Measurements from ENCODE around the gene JMJD4. TPM values are rescaled to one million over a fixed set of nuclear protein-coding genes. Genes with fewer than 3 reads are reported as not detected.

The JMJD4 gene
- total RNA-seq, 1 experiment from 2014 or later, result 23.4 TPM

GRCh38 chr1:227734546-227734855 lies 601 bp downstream of the JMJD4 start:
- peak overlapping the region; percentile 61 for H3K27ac ChIP-seq
- H3K9me3 ChIP-seq (replicated peaks), result no peaks in the 10 kb centered on the region
- peak overlapping the region; percentile 90 for H3K4me3 ChIP-seq
- peak in 1 of 2 experiments; percentile 28 for DNase-seq
- no peaks in the 10 kb centered on the region for H3K27me3 ChIP-seq
- H3K36me3 ChIP-seq, result peaks cover 17% of the 10 kb centered on the region; the same call in 1 of the 2 replicates
- H3K4me1 ChIP-seq, result no peaks in the 10 kb centered on the region

- Histone ChIP-seq H3K4me3 (peak overlapping the region; percentile 90), H3K27me3 (no peaks in the 10 kb centered on the region), H3K27ac (no peak overlapping the region), H3K9me3 (replicated peaks) (no peaks in the 10 kb centered on the region), H3K4me1 (no peaks in the 10 kb centered on the region), H3K36me3 (peaks cover 17% of the 10 kb centered on the region; the same call in 1 of the 2 replicates)
- DNase-seq, result no peak
Measured at GRCh38 chr1:227733751-227734545, 1.2 kb downstream of the JMJD4 start.

GRCh38 chr1:227733309-227733705 lies 1.8 kb downstream of the JMJD4 start:
- Histone ChIP-seq H3K9me3 (replicated peaks) (no peaks in the 10 kb centered on the region), H3K4me1 (no peaks in the 10 kb centered on the region), H3K27ac (no peak overlapping the region), H3K36me3 (peaks cover 13% of the 10 kb centered on the region; the same call in 1 of the 2 replicates), H3K4me3 (no peak overlapping the region), H3K27me3 (no peaks in the 10 kb centered on the region)
- DNase-seq, result no peak

- no peaks in the 10 kb centered on the region for H3K4me1 ChIP-seq
Measured at GRCh38 chr1:227732586-227733308, 2.4 kb downstream of the JMJD4 start.

GRCh38 chr1:227731696-227732585 lies 3.2 kb downstream of the JMJD4 start:
- no peaks in the 10 kb centered on the region for H3K27me3 ChIP-seq
- peaks cover under 1% of the 10 kb centered on the region; the same call in 1 of the 2 replicates for H3K9me3 ChIP-seq (replicated peaks)
- no peak overlapping the region for H3K4me3 ChIP-seq
- H3K4me1 ChIP-seq, result no peaks in the 10 kb centered on the region
- H3K36me3 ChIP-seq, result peaks cover 12% of the 10 kb centered on the region; the same call in 1 of the 2 replicates
- no peak for DNase-seq
- H3K27ac ChIP-seq, result no peak overlapping the region

More at GRCh38 chr1:227732586-227733308, 2.4 kb downstream of the JMJD4 start:
- DNase-seq, result no peak
- H3K27ac ChIP-seq, result no peak overlapping the region
- H3K4me3 ChIP-seq, result no peak overlapping the region
- H3K27me3 ChIP-seq, result no peaks in the 10 kb centered on the region
- peaks cover 12% of the 10 kb centered on the region; the same call in 1 of the 2 replicates for H3K36me3 ChIP-seq
- H3K9me3 ChIP-seq (replicated peaks), result no peaks in the 10 kb centered on the region

- no peaks in the 10 kb centered on the region for H3K27me3 ChIP-seq
- no peaks in the 10 kb centered on the region for H3K4me1 ChIP-seq
- H3K4me3 ChIP-seq, result no peak overlapping the region
- H3K36me3 ChIP-seq, result peaks cover 12% of the 10 kb centered on the region; the same call in 1 of the 2 replicates
- H3K27ac ChIP-seq, result no peak overlapping the region
- H3K9me3 ChIP-seq (replicated peaks), result peaks cover 3% of the 10 kb centered on the region; the same call in 1 of the 2 replicates
- DNase-seq, result no peak
Measured at GRCh38 chr1:227731241-227731677, 3.8 kb downstream of the JMJD4 start.

- H3K27ac ChIP-seq, result no peak overlapping the region
- H3K4me1 ChIP-seq, result no peaks in the 10 kb centered on the region
- H3K27me3 ChIP-seq, result no peaks in the 10 kb centered on the region
- peaks cover 3% of the 10 kb centered on the region; the same call in 1 of the 2 replicates for H3K9me3 ChIP-seq (replicated peaks)
- H3K4me3 ChIP-seq, result no peak overlapping the region
- DNase-seq, result no peak
- H3K36me3 ChIP-seq, result peaks cover 12% of the 10 kb centered on the region; the same call in 1 of the 2 replicates
Measured at GRCh38 chr1:227730630-227731151, 4.4 kb downstream of the JMJD4 start.

GRCh38 chr1:227729881-227730629 lies 5.0 kb downstream of the JMJD4 start:
- Histone ChIP-seq H3K4me1 (no peaks in the 10 kb centered on the region), H3K27me3 (no peaks in the 10 kb centered on the region), H3K36me3 (peaks cover 12% of the 10 kb centered on the region; the same call in 1 of the 2 replicates), H3K4me3 (no peak overlapping the region), H3K27ac (no peak overlapping the region), H3K9me3 (replicated peaks) (peaks cover 3% of the 10 kb centered on the region; the same call in 1 of the 2 replicates)
- peak; percentile 44 to 70 for DNase-seq

GRCh38 chr1:227729144-227729880 lies 5.8 kb downstream of the JMJD4 start:
- H3K9me3 ChIP-seq (replicated peaks), result peaks cover 3% of the 10 kb centered on the region; the same call in 1 of the 2 replicates
- H3K36me3 ChIP-seq, result peaks cover 12% of the 10 kb centered on the region; the same call in 1 of the 2 replicates
- no peaks in the 10 kb centered on the region for H3K27me3 ChIP-seq
- DNase-seq, result peak in 1 of 2 experiments; percentile 34
- H3K4me1 ChIP-seq, result no peaks in the 10 kb centered on the region
- peak overlapping the region; percentile 58 for H3K4me3 ChIP-seq
- H3K27ac ChIP-seq, result no peak overlapping the region

GRCh38 chr1:227728892-227729143 lies 6.3 kb downstream of the JMJD4 start:
- Histone ChIP-seq H3K27ac (no peak overlapping the region), H3K4me1 (no peaks in the 10 kb centered on the region), H3K36me3 (peaks cover 12% of the 10 kb centered on the region; the same call in 1 of the 2 replicates), H3K27me3 (no peaks in the 10 kb centered on the region), H3K9me3 (replicated peaks) (peaks cover 3% of the 10 kb centered on the region; the same call in 1 of the 2 replicates), H3K4me3 (peak overlapping the region; percentile 58)
- peak in 1 of 2 experiments; percentile 41 for DNase-seq

- H3K9me3 ChIP-seq (replicated peaks), result peaks cover 3% of the 10 kb centered on the region; the same call in 1 of the 2 replicates
- H3K4me1 ChIP-seq, result no peaks in the 10 kb centered on the region
- H3K27me3 ChIP-seq, result no peaks in the 10 kb centered on the region
- peak overlapping the region; percentile 58 for H3K4me3 ChIP-seq
- H3K36me3 ChIP-seq, result peaks cover 10% of the 10 kb centered on the region; the same call in 1 of the 2 replicates
- DNase-seq, result peak; percentile 80
- no peak overlapping the region for H3K27ac ChIP-seq
Measured at GRCh38 chr1:227728059-227728891, 6.8 kb downstream of the JMJD4 start.

GRCh38 chr1:227726924-227727599 lies 8.0 kb downstream of the JMJD4 start:
- Histone ChIP-seq H3K9me3 (replicated peaks) (peaks cover 8% of the 10 kb centered on the region), H3K36me3 (peaks cover under 1% of the 10 kb centered on the region; the same call in 1 of the 2 replicates), H3K27me3 (no peaks in the 10 kb centered on the region), H3K4me3 (no peak overlapping the region), H3K27ac (no peak overlapping the region), H3K4me1 (no peaks in the 10 kb centered on the region)
- no peak for DNase-seq
